PFSK-1 (cell line): Measurements from ENCODE around the gene HOMER1.

ENCODE experiments used
- POLR2AphosphoS5 ChIP-seq: IDR thresholded peaks from 2 replicates; pipeline ENCODE4 v1.6.1; 2012; ENCODE audit warnings: low read depth, mild to moderate bottlenecking, control low read depth, low read length, moderate library complexity
- TF ChIP-seq, protein P1 (sequence below), 2 experiments: IDR thresholded peaks; 2 replicates each; pipeline versions ENCODE4 v1.6.1 to v1.8.0; 2011 to 2012; ENCODE audit warnings: low read depth in 2 of 2, low read length in 2 of 2, control low read depth in 1 of 2, inconsistent platforms in 1 of 2, mild to moderate bottlenecking in 1 of 2, moderate library complexity in 1 of 2; ENCODE audit not compliant: insufficient read depth in 1 of 2

DNA sequence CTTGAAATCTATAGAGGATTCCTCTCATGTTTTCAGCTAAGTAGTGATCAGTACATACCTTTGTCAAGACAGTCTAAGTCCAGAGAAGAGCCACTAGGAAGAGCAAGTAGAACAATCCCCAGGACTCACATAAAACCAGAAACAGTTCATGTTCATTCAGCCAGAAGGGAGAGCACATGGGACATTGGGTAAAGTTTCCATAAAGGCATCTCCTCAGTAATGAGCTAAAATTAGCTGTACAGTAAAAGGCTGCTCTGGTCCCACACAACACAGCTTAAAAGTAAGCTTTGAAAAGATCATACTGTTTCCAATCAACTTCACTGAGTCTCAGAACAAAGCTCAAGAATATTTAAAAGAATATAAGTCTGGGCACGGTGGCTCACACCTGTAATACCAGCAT lies 32.4 kb downstream of the HOMER1 start:
- TF ChIP-seq POLR2AphosphoS5, result no peak
- TF ChIP-seq, protein P1, sequence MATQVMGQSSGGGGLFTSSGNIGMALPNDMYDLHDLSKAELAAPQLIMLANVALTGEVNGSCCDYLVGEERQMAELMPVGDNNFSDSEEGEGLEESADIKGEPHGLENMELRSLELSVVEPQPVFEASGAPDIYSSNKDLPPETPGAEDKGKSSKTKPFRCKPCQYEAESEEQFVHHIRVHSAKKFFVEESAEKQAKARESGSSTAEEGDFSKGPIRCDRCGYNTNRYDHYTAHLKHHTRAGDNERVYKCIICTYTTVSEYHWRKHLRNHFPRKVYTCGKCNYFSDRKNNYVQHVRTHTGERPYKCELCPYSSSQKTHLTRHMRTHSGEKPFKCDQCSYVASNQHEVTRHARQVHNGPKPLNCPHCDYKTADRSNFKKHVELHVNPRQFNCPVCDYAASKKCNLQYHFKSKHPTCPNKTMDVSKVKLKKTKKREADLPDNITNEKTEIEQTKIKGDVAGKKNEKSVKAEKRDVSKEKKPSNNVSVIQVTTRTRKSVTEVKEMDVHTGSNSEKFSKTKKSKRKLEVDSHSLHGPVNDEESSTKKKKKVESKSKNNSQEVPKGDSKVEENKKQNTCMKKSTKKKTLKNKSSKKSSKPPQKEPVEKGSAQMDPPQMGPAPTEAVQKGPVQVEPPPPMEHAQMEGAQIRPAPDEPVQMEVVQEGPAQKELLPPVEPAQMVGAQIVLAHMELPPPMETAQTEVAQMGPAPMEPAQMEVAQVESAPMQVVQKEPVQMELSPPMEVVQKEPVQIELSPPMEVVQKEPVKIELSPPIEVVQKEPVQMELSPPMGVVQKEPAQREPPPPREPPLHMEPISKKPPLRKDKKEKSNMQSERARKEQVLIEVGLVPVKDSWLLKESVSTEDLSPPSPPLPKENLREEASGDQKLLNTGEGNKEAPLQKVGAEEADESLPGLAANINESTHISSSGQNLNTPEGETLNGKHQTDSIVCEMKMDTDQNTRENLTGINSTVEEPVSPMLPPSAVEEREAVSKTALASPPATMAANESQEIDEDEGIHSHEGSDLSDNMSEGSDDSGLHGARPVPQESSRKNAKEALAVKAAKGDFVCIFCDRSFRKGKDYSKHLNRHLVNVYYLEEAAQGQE (IDR thresholded peaks at IDR 0.05; ENCODE audit: insufficient read depth in 1 of 2, low read depth in 2 of 2, low read length in 2 of 2), result no peak
